Natural killer cell (primary cell): ENCODE data around the gene HOXD10. TPM values are rescaled to one million over a fixed set of nuclear protein-coding genes. Genes with fewer than 3 reads are reported as not detected.
A peak's percentile ranks its signal among the peaks of the same experiment; 100 is the strongest.

Source experiments
- ATAC-seq, 3 donors: fragments of 150-1000 bp in 2 of 3; fragments of 200-7000 bp in 1 of 3; cut with Tn5 transposase; 1 replicate in 1 of 3; 2 replicates in 2 of 3; pipeline ENCODE4 v1.10.0; 2021; ENCODE audit warnings: mild to moderate bottlenecking in 2 of 3, moderate library complexity in 2 of 3
- DNase-seq, 2 donors: peaks; one replicate each; pipeline versions ENCODE4 v3.0.0 to v3.0.0-alpha.2; 2013 to 2021; ENCODE audit warnings: mixed read lengths in 1 of 2
- H3K27ac ChIP-seq: one replicate; pipeline ENCODE4 v1.5.1; 2013; ENCODE audit warnings: mild to moderate bottlenecking, low read length
- H3K27me3 ChIP-seq: one replicate; pipeline ENCODE4 v1.6.1; 2013; ENCODE audit warnings: low read length; ENCODE audit not compliant: control insufficient read depth, insufficient read depth
- H3K36me3 ChIP-seq: one replicate; pipeline ENCODE4 v1.6.1; 2013; ENCODE audit warnings: low read length; ENCODE audit not compliant: control insufficient read depth, insufficient read depth
- H3K4me1 ChIP-seq: one replicate; pipeline ENCODE4 v1.6.1; 2013; ENCODE audit warnings: low read length; ENCODE audit not compliant: control insufficient read depth, insufficient read depth
- H3K4me3 ChIP-seq: one replicate; pipeline ENCODE4 v1.5.1; 2013; ENCODE audit warnings: low read length
- H3K9me3 ChIP-seq: one replicate; pipeline ENCODE4 v1.6.1; 2013; ENCODE audit warnings: low read length; ENCODE audit not compliant: control insufficient read depth, insufficient read depth
- H3K27ac Mint-ChIP-seq, 2 donors: one replicate each; pipeline ENCODE4 v1.8.0; 2022; ENCODE audit warnings: mild to moderate bottlenecking in 2 of 2, mixed read lengths in 2 of 2, moderate library complexity in 1 of 2
- H3K27me3 Mint-ChIP-seq, 2 donors: one replicate each; pipeline ENCODE4 v1.8.0; 2022; ENCODE audit warnings: low read depth in 2 of 2, mixed read lengths in 2 of 2
- H3K36me3 Mint-ChIP-seq: one replicate; pipeline ENCODE4 v1.8.0; 2022; ENCODE audit warnings: mixed read lengths
- H3K4me1 Mint-ChIP-seq, 2 donors: one replicate each; pipeline ENCODE4 v1.8.0; 2022; ENCODE audit warnings: mixed read lengths in 2 of 2
- H3K4me3 Mint-ChIP-seq: one replicate; pipeline ENCODE4 v1.8.0; 2022; ENCODE audit warnings: mild to moderate bottlenecking, moderate library complexity, mixed read lengths
- H3K9me3 Mint-ChIP-seq, 2 donors: one replicate each; pipeline ENCODE4 v1.8.0; 2022; ENCODE audit warnings: mixed read lengths in 2 of 2
- CTCF ChIP-seq: fragments of 200-600 bp; IDR thresholded peaks from one replicate; pipeline ENCODE4 v1.8.0; 2022; ENCODE audit warnings: antibody characterized with exemption
- WGBS: methylation state at CpG from one replicate; pipeline ENCODE4 v1.1.7; 2013; ENCODE audit warnings: missing lambda C conversion rate; ENCODE audit not compliant: insufficient coverage; 5-methylcytosine and 5-hydroxymethylcytosine counted together
- intact Hi-C: fragments of 100-400 bp; cut with micrococcal nuclease; formaldehyde crosslinking; loops from one replicate; pipeline ENCODE4 v1.14.2; 2022
- total RNA-seq, 4 donors: library from RNA; stranded (reverse); fragments of 120-200 nt in 1 of 4; gene quantifications; one replicate each; pipeline versions ENCODE4 v1.2.3 to v1.2.4, GENCODE V29; 2013 to 2022

HOXD10 gene
- total RNA-seq, 3 donors from 2014 or later (not counting 1 experiment from before 2014, with no cell fraction given): not detected

GRCh38 chr2:176083796-176084261, 32.7 kb upstream of the HOXD10 start, which contains the start of gene EVX2:
Gene EVX2 (minus strand): TSS chr2:176083962. CDS start chr2:176083776, 186 bp downstream.
- TF ChIP-seq CTCF: no peak
- H3K9me3 ChIP-seq: peaks cover 66% of the 10 kb centered on the region
- Mint-ChIP-seq H3K4me1 (peaks cover 16 to 25% of the 10 kb centered on the region in 2 donors), H3K27me3 (peaks cover 73 to 76% of the 10 kb centered on the region in 2 donors), H3K27ac (peak within 1 kb of the TSS; percentile 22 to 78), H3K9me3 (peaks cover 5 to 8% of the 10 kb centered on the region in 2 donors), H3K4me3 (peak within 1 kb of the TSS; percentile 63), H3K36me3 (peaks cover 25% of the 10 kb centered on the region)
- no peak within 1 kb of the TSS for H3K4me3 ChIP-seq
- no peak for DNase-seq
- intact Hi-C loops: loop anchor here (5.0 kb wide), 1 partner anchor 1752 kb away; the partner anchor contains the start of gene SP9
- H3K27me3 ChIP-seq: peaks cover 91% of the 10 kb centered on the region
- peaks cover 25% of the 10 kb centered on the region for H3K4me1 ChIP-seq
- H3K36me3 ChIP-seq: no peaks in the 10 kb centered on the region
- WGBS: 28% methylated on average over 27 of the region's 27 CpGs
- no peak within 1 kb of the TSS for H3K27ac ChIP-seq
- no peak for ATAC-seq

- no peaks in the 10 kb centered on the region for H3K36me3 ChIP-seq
- Mint-ChIP-seq H3K27me3 (peaks cover 73 to 74% of the 10 kb centered on the region in 2 donors), H3K27ac (peak overlapping the region in 1 of 2 donors; percentile 78), H3K4me1 (peaks cover 9 to 16% of the 10 kb centered on the region in 2 donors), H3K9me3 (peaks cover 3 to 5% of the 10 kb centered on the region in 2 donors), H3K36me3 (peaks cover 17% of the 10 kb centered on the region), H3K4me3 (peak overlapping the region; percentile 13)
- H3K27ac ChIP-seq: no peak overlapping the region
- WGBS: 8% methylated on average over 24 of the region's 26 CpGs
- peaks cover 91% of the 10 kb centered on the region for H3K27me3 ChIP-seq
- H3K9me3 ChIP-seq: peaks cover 58% of the 10 kb centered on the region
- TF ChIP-seq CTCF: no peak
- intact Hi-C loops: loop anchor here (5.0 kb wide), 2 partner anchors 38 to 1752 kb away; partner anchors contain the start of genes HOXD9 and SP9
- no peak for DNase-seq
- H3K4me1 ChIP-seq: peaks cover 17% of the 10 kb centered on the region
- ATAC-seq: no peak
- H3K4me3 ChIP-seq: no peak overlapping the region
These were observed 31.9 kb upstream of the HOXD10 start for GRCh38 chr2:176084611-176085119.

GRCh38 chr2:176085120-176085788, 31.3 kb upstream of the HOXD10 start:
- H3K27me3 Mint-ChIP-seq: peaks cover 77 to 79% of the 10 kb centered on the region in 2 donors
- no peak for ATAC-seq
- H3K9me3 Mint-ChIP-seq: peaks cover 3 to 5% of the 10 kb centered on the region in 2 donors
- peak overlapping the region in 1 of 2 donors; percentile 78 for H3K27ac Mint-ChIP-seq
- DNase-seq: no peak
- intact Hi-C loops: loop anchor here (5.0 kb wide), 1 partner anchor 37 kb away; the partner anchor contains the start of gene HOXD9
- no peak overlapping the region for H3K27ac ChIP-seq
- peaks cover 16% of the 10 kb centered on the region for H3K4me1 ChIP-seq
- peaks cover 7 to 15% of the 10 kb centered on the region in 2 donors for H3K4me1 Mint-ChIP-seq
- H3K4me3 Mint-ChIP-seq: peak overlapping the region; percentile 13
- H3K4me3 ChIP-seq: no peak overlapping the region
- peaks cover 96% of the 10 kb centered on the region for H3K27me3 ChIP-seq
- 9% methylated on average over 35 of the region's 40 CpGs for WGBS
- TF ChIP-seq CTCF: no peak
- H3K36me3 Mint-ChIP-seq: peaks cover 17% of the 10 kb centered on the region
- H3K9me3 ChIP-seq: peaks cover 57% of the 10 kb centered on the region
- no peaks in the 10 kb centered on the region for H3K36me3 ChIP-seq
